HCT116 (cell line): ENCODE data around the gene GTF2A1. TPM values are rescaled to one million over a fixed set of nuclear protein-coding genes. Genes with fewer than 3 reads are reported as not detected.
A peak's percentile ranks its signal among the peaks of the same experiment; 100 is the strongest.

Source experiments
- ATAC-seq: fragments of 200-7000 bp; cut with Tn5 transposase; 2 replicates; pipeline ENCODE4 v1.9.1; 2020; ENCODE audit warnings: mild to moderate bottlenecking, moderate library complexity
- BruUV-seq: library from RNA; stranded (reverse); fragments of 400-500 nt; replicated peaks from 2 replicates; lab custom pipeline; 2021; lab: Mats Ljungman, UMichigan
- CTCF ChIA-PET: fragments of 300-600 bp; sonication (Branson Sonifier 250); formaldehyde crosslinking; loops from one replicate; lab custom pipeline; 2021; ENCODE audit warnings: antibody characterized with exemption; lab: Charles Lee
- POLR2A ChIA-PET: fragments of 300-600, 350-600 bp; sonication (Branson Sonifier 250); formaldehyde crosslinking; loops from one replicate; lab custom pipeline; 2021; ENCODE audit warnings: antibody characterized with exemption; lab: Charles Lee
- RAD21 ChIA-PET, 2 experiments: fragments of 300-600 bp; sonication (Branson Sonifier 250); formaldehyde crosslinking; loops; one replicate each; lab custom pipeline; 2023; ENCODE audit warnings: low total read pairs in 2 of 2; ENCODE audit not compliant: uncharacterized antibody in 2 of 2, unreplicated experiment in 2 of 2, low non-redundant PET in 1 of 2; lab: Charles Lee
- DNase-seq: peaks from one replicate; pipeline ENCODE4 v3.0.0-alpha.2; 2010; ENCODE audit warnings: low read depth, low spot score
- H2AFZ ChIP-seq: fragments of 200-600 bp; shearing (Covaris generic), sonication (generic); 2 replicates; pipeline ENCODE4 v1.6.1; 2017; ENCODE audit warnings: low read depth, mixed run types, mixed read lengths, antibody characterized with exemption, low read length; ENCODE audit not compliant: poor library complexity, severe bottlenecking
- H3K27ac ChIP-seq: 2 replicates; pipeline ENCODE4 v1.5.1; 2012; ENCODE audit warnings: low read depth, low read length
- H3K27me3 ChIP-seq: fragments of 200-600 bp; sonication (generic); 2 replicates; pipeline ENCODE4 v1.6.1; 2016; ENCODE audit warnings: mixed run types, low read length, mixed read lengths; ENCODE audit not compliant: insufficient read depth
- H3K36me3 ChIP-seq, 2 experiments: fragments of 200-500 bp in 1 of 2; fragments of 200-600 bp in 1 of 2; sonication (Bioruptor generic) in 1 of 2; sonication (generic) in 1 of 2; 2 replicates each; pipeline versions ENCODE4 v1.5.1 to v1.6.1; 2014 to 2016; ENCODE audit warnings: low read length in 2 of 2, inconsistent platforms in 1 of 2, mixed read lengths in 1 of 2, mixed run types in 1 of 2; ENCODE audit not compliant: insufficient read depth in 2 of 2, control insufficient read depth in 1 of 2
- H3K4me1 ChIP-seq, 2 experiments: fragments of 200-600 bp in 1 of 2; sonication (generic) in 1 of 2; 2 replicates each; pipeline versions ENCODE4 v1.5.1 to v1.6.1; 2012 to 2017; ENCODE audit warnings: low read length in 2 of 2, inconsistent platforms in 1 of 2, mild to moderate bottlenecking in 1 of 2, mixed read lengths in 1 of 2, mixed run types in 1 of 2, moderate library complexity in 1 of 2; ENCODE audit not compliant: insufficient read depth in 2 of 2, control insufficient read depth in 1 of 2
- H3K4me2 ChIP-seq: fragments of 200-600 bp; sonication (generic); 2 replicates; pipeline ENCODE4 v1.6.1; 2017; ENCODE audit warnings: mixed run types, low read length, mixed read lengths
- H3K4me3 ChIP-seq, 2 experiments: fragments of 200-600 bp in 1 of 2; sonication (generic) in 1 of 2; replicated peaks in 1 of 2; 2 replicates each; pipeline ENCODE4 v1.5.1; 2011 to 2016; ENCODE audit warnings: low read length in 2 of 2, control low read depth in 1 of 2, low read depth in 1 of 2, mild to moderate bottlenecking in 1 of 2, mixed read lengths in 1 of 2, mixed run types in 1 of 2
- H3K79me2 ChIP-seq: fragments of 200-600 bp; sonication (generic); 2 replicates; pipeline ENCODE4 v1.6.1; 2017; ENCODE audit warnings: mild to moderate bottlenecking, mixed run types, low read length, moderate library complexity, mixed read lengths; ENCODE audit not compliant: insufficient read depth
- H3K9ac ChIP-seq: fragments of 200-600 bp; sonication (generic); 2 replicates; pipeline ENCODE4 v1.6.1; 2016; ENCODE audit warnings: low read length, mixed read lengths
- H3K9me2 ChIP-seq: fragments of 200-600 bp; sonication (generic), shearing (Covaris generic); 2 replicates; pipeline ENCODE4 v1.6.1; 2017; ENCODE audit warnings: mixed run types, mild to moderate bottlenecking, moderate library complexity; ENCODE audit not compliant: insufficient read depth
- H3K9me3 ChIP-seq, 2 experiments: fragments of 200-500 bp in 1 of 2; fragments of 200-600 bp in 1 of 2; sonication (Bioruptor generic) in 1 of 2; sonication (generic) in 1 of 2; 2 replicates each; pipeline ENCODE4 v1.6.1; 2014 to 2017; ENCODE audit warnings: low read length in 2 of 2, mixed read lengths in 2 of 2, inconsistent platforms in 1 of 2, low read depth in 1 of 2, mild to moderate bottlenecking in 1 of 2, mixed run types in 1 of 2, moderate library complexity in 1 of 2; ENCODE audit not compliant: control insufficient read depth in 1 of 2, insufficient read depth in 1 of 2
- H4K20me1 ChIP-seq: fragments of 200-600 bp; sonication (generic), shearing (Covaris generic); 2 replicates; pipeline ENCODE4 v1.6.1; 2017; ENCODE audit warnings: mixed run types, mild to moderate bottlenecking, moderate library complexity; ENCODE audit not compliant: insufficient read depth
- CBX3 ChIP-seq: IDR thresholded peaks from 2 replicates; pipeline ENCODE4 v1.6.1; 2012; ENCODE audit warnings: low read depth
- JUND ChIP-seq: IDR thresholded peaks from 2 replicates; pipeline ENCODE4 v1.6.1; 2012
- SP1 ChIP-seq: IDR thresholded peaks from 2 replicates; pipeline ENCODE4 v1.6.1; 2012; ENCODE audit warnings: low read depth
- TCF7L2 ChIP-seq: IDR thresholded peaks from 2 replicates; pipeline ENCODE4 v1.7.0; 2011; ENCODE audit warnings: borderline replicate concordance, inconsistent platforms; ENCODE audit not compliant: insufficient read depth, insufficient read length; ENCODE audit errors: extremely low read depth
- ZFX ChIP-seq: fragments of 450-650 bp; IDR thresholded peaks from 2 replicates; pipeline ENCODE4 v1.6.1; 2017
- intact Hi-C: fragments of 100-400 bp; cut with micrococcal nuclease; formaldehyde crosslinking; loops from 2 replicates; pipeline ENCODE4 v1.10.0; 2022
- total RNA-seq: library from RNA; stranded (reverse); gene quantifications from one replicate; pipeline ENCODE4 v1.2.1, GENCODE V29; 2021; ENCODE audit not compliant: unreplicated experiment
- TF ChIP-seq, protein P1 (sequence below): IDR thresholded peaks from 2 replicates; pipeline ENCODE4 v1.6.1; 2012
- TF ChIP-seq, protein P2 (sequence below): IDR thresholded peaks from 2 replicates; pipeline ENCODE4 v1.6.1; 2012; ENCODE audit warnings: low read depth
- TF ChIP-seq, protein P3 (sequence below), 3 experiments: fragments of 200-600 bp in 1 of 3; sonication (generic) in 1 of 3; IDR thresholded peaks in 2 of 3; conservative IDR thresholded peaks in 1 of 3; 2 replicates each; pipeline ENCODE4 v1.5.1; 2012 to 2017; ENCODE audit warnings: low read depth in 2 of 3, low read length in 2 of 3, antibody characterized with exemption in 1 of 3, borderline replicate concordance in 1 of 3, control low read depth in 1 of 3, mild to moderate bottlenecking in 1 of 3, mixed read lengths in 1 of 3, mixed run types in 1 of 3, moderate library complexity in 1 of 3; ENCODE audit not compliant: insufficient read depth in 1 of 3

Gene GTF2A1
- total RNA-seq, 1 experiment from 2014 or later = 39.7 TPM

DNA sequence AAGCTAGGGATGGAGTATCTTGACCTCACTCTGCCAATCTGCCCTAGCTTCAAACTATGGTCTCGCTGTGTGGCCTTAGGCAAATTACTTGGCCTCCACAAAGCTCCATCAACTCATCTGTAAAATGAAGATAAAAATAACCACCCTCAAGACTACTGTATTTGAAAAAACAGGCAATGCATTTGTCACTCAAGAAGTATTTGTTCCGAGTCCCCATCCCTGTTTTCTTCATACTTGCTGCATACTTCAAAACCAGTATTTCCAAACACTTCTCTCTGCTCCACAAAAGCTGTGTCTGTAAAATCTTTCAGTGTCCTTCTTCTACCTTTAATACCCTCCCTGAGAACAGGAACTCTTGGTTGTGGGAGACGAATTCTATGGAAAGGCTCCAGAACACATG lies 47.9 kb downstream of the GTF2A1 start:
- CTCF ChIA-PET = interaction anchor here (1.8 kb wide), 1 partner anchor 292 kb away, joined by 3 read pairs; no protein-coding TSS in a partner anchor
- TF ChIP-seq, protein P1, sequence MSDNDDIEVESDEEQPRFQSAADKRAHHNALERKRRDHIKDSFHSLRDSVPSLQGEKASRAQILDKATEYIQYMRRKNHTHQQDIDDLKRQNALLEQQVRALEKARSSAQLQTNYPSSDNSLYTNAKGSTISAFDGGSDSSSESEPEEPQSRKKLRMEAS = no peak
- no peak for TF ChIP-seq JUND
- no peak for TF ChIP-seq SP1
- TF ChIP-seq CBX3 = no peak
- TF ChIP-seq, protein P2, sequence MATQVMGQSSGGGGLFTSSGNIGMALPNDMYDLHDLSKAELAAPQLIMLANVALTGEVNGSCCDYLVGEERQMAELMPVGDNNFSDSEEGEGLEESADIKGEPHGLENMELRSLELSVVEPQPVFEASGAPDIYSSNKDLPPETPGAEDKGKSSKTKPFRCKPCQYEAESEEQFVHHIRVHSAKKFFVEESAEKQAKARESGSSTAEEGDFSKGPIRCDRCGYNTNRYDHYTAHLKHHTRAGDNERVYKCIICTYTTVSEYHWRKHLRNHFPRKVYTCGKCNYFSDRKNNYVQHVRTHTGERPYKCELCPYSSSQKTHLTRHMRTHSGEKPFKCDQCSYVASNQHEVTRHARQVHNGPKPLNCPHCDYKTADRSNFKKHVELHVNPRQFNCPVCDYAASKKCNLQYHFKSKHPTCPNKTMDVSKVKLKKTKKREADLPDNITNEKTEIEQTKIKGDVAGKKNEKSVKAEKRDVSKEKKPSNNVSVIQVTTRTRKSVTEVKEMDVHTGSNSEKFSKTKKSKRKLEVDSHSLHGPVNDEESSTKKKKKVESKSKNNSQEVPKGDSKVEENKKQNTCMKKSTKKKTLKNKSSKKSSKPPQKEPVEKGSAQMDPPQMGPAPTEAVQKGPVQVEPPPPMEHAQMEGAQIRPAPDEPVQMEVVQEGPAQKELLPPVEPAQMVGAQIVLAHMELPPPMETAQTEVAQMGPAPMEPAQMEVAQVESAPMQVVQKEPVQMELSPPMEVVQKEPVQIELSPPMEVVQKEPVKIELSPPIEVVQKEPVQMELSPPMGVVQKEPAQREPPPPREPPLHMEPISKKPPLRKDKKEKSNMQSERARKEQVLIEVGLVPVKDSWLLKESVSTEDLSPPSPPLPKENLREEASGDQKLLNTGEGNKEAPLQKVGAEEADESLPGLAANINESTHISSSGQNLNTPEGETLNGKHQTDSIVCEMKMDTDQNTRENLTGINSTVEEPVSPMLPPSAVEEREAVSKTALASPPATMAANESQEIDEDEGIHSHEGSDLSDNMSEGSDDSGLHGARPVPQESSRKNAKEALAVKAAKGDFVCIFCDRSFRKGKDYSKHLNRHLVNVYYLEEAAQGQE = no peak
- TF ChIP-seq, protein P3, sequence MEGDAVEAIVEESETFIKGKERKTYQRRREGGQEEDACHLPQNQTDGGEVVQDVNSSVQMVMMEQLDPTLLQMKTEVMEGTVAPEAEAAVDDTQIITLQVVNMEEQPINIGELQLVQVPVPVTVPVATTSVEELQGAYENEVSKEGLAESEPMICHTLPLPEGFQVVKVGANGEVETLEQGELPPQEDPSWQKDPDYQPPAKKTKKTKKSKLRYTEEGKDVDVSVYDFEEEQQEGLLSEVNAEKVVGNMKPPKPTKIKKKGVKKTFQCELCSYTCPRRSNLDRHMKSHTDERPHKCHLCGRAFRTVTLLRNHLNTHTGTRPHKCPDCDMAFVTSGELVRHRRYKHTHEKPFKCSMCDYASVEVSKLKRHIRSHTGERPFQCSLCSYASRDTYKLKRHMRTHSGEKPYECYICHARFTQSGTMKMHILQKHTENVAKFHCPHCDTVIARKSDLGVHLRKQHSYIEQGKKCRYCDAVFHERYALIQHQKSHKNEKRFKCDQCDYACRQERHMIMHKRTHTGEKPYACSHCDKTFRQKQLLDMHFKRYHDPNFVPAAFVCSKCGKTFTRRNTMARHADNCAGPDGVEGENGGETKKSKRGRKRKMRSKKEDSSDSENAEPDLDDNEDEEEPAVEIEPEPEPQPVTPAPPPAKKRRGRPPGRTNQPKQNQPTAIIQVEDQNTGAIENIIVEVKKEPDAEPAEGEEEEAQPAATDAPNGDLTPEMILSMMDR (IDR thresholded peaks at IDR 0.05 in 2 of 3, conservative IDR thresholded peaks at IDR 0.05 in 1 of 3; ENCODE audit: borderline replicate concordance in 1 of 3, insufficient read depth in 1 of 3, low read depth in 2 of 3, low read length in 2 of 3) = no peak
- TF ChIP-seq TCF7L2 = no peak
- no peak for TF ChIP-seq ZFX
- POLR2A ChIA-PET = no interaction called here

More for the DNA sequence above, 47.9 kb downstream of the GTF2A1 start:
- H4K20me1 ChIP-seq = no peaks in the 10 kb centered on the region
- no peaks in the 10 kb centered on the region for H3K9me3 ChIP-seq
- H3K4me1 ChIP-seq = peaks cover 3 to 13% of the 10 kb centered on the region in 2 experiments; a peak in 2 of 4 replicates
- RAD21 ChIA-PET = interaction anchor here in 1 of 2 experiments (0.6 kb wide), 1 partner anchor 29 kb away, joined by 3 read pairs; no protein-coding TSS in a partner anchor
- no peak overlapping the region for H3K9ac ChIP-seq
- H3K4me2 ChIP-seq = no peak overlapping the region
- DNase-seq (no peak), ATAC-seq (no peak)
- H3K79me2 ChIP-seq = no peaks in the 10 kb centered on the region
- BruUV-seq = TSS peak; percentile 18
- no peaks in the 10 kb centered on the region for H3K9me2 ChIP-seq
- H2AFZ ChIP-seq = no peak overlapping the region
- no peaks in the 10 kb centered on the region for H3K36me3 ChIP-seq
- H3K27me3 ChIP-seq = no peaks in the 10 kb centered on the region
- H3K27ac ChIP-seq = no peak overlapping the region
- no peak overlapping the region for H3K4me3 ChIP-seq
- intact Hi-C loops = loop anchor here (5.0 kb wide), 1 partner anchor 294 kb away; no protein-coding TSS in a partner anchor
